Astrocyte of the spinal cord (primary cell): ENCODE results near the gene MAP3K20.

ENCODE experiments used
- DNase-seq: peaks from one replicate; pipeline ENCODE4 v3.0.0; 2011; ENCODE audit warnings: low read depth, low spot score
- H3K4me3 ChIP-seq: 2 replicates; pipeline ENCODE4 v1.5.1; 2011; ENCODE audit warnings: low read depth, mild to moderate bottlenecking, low read length, moderate library complexity
- CTCF ChIP-seq: IDR thresholded peaks from 2 replicates; pipeline ENCODE4 v1.5.1; 2012; ENCODE audit warnings: low read depth, mild to moderate bottlenecking, low read length, inconsistent platforms
- in situ Hi-C: cut with HindIII; loops from 2 replicates; pipeline ENCODE4 v1.10.0; 2017; ENCODE audit warnings: low sequenced_read_pairs

Gene MAP3K20

DNA sequence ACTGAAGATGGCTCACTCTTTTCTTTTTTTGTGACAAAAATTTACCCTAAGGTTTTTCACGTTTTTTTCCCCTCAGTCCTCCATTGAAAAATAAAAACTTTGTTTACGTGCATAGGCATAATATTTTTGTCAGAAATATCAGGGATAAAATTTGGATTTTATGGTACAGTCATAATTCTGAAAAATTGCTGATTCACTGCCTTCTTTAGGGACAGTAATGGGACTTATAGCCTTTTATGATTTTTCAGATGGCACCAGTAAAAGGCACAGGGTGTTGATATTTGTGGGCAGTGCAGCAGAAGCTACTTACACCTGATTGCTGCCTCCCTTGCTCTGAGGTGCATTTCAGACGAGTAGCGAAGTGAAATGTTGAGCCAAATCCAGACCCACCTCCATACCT is 139.7 kb downstream of the MAP3K20 start:
- in situ Hi-C loops: no loop called here
- TF ChIP-seq CTCF: no peak
- H3K4me3 ChIP-seq: no peak overlapping the region
- no peak for DNase-seq

DNA sequence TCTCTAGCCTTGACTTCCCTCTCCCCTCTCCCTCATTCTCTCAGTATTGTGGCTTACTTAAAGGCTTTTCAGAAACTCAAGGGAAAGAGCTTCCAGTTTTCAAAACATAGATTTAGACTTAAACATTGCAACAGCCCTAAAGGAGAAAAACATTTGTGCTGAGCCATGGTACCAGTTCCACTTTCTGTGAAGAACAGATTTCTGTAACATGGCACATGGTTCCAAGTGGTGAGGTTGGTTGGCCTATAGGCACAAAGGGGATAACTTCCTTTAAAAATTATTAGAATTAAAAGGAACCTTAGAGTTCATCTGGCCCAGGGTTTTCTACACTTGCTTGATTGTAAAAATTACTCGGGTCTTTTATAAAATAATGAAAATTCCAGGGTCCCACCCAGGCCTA is 140.4 kb downstream of the MAP3K20 start:
- no peak for DNase-seq
- in situ Hi-C loops: no loop called here
- no peak for TF ChIP-seq CTCF
- H3K4me3 ChIP-seq: no peak overlapping the region

DNA sequence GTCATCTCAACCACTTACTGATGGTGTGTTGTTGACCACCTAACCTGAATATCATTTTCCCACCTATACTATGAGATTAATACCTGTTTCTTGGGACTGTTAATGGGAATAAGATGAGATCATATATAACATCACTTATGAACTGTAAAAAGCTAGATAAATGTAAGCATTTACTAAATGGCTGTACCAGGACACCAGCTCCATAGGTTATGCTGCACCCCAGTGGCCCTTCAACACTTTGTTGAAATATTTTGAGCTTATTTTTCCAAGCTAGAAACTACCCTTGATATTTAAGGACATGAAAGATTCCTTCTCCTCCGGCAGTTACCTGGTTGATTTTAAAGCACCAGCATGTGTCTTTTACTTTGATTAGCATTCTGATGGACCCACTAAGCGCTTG is 141.0 kb downstream of the MAP3K20 start:
- in situ Hi-C loops: no loop called here
- no peak for DNase-seq
- H3K4me3 ChIP-seq: no peak overlapping the region
- TF ChIP-seq CTCF: no peak

DNA sequence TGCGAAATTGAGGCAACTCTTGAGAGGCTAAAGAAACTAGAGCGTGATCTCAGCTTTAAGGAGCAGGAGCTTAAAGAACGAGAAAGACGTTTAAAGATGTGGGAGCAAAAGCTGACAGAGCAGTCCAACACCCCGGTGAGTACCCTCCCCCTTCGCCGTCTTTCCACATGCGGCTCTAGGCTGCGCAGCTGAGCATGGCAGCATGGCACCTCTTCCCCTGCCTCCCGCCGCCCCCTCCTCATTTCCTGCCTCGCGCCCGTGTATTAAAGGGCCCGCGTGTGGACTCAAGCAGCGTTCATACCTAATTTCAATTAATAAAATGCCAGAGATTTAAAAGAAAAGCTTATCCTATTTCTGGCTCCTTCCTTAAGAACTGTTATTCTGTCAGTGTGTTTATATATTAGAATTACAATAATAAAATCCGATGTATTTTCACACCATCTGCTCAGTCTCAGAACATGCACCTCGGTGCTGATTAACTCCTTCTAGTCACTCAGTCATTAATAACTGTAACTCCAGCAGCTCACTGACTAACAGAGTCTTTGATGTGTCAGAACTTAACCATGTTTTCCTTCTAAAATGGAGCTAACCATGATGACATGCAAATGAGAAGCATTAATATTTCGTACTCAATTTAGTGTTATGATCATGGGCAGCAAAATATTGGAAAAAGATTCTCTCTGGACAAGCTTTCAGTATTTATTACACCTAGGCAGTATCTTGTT is 141.6 kb downstream of the MAP3K20 start:
- DNase-seq: no peak
- no peak for TF ChIP-seq CTCF
- H3K4me3 ChIP-seq: no peak overlapping the region
- in situ Hi-C loops: no loop called here

GRCh38 chr2:173218326-173219056 is 142.8 kb downstream of the MAP3K20 start:
- in situ Hi-C loops: no loop called here
- TF ChIP-seq CTCF: no peak
- H3K4me3 ChIP-seq: no peak overlapping the region
- peak; percentile 12 for DNase-seq

DNA sequence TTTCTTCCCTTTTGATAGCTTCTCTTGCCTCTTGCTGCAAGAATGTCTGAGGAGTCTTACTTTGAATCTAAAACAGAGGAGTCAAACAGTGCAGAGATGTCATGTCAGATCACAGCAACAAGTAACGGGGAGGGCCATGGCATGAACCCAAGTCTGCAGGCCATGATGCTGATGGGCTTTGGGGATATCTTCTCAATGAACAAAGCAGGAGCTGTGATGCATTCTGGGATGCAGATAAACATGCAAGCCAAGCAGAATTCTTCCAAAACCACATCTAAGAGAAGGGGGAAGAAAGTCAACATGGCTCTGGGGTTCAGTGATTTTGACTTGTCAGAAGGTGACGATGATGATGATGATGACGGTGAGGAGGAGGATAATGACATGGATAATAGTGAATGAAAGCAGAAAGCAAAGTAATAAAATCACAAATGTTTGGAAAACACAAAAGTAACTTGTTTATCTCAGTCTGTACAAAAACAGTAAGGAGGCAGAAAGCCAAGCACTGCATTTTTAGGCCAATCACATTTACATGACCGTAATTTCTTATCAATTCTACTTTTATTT is 145.6 kb downstream of the MAP3K20 start:
- no peak for TF ChIP-seq CTCF
- DNase-seq: no peak
- no peak overlapping the region for H3K4me3 ChIP-seq
- in situ Hi-C loops: no loop called here
